GM23248 (cell line): ENCODE data around the gene CHST7.
"Not testable (repeated sequence)": the region's sequence is repeated elsewhere in the genome, so short reads cannot be mapped to it uniquely, and the experiment has no call there.

Experiments
- EZH2 ChIP-seq: fragments of 200-600 bp; sonication (generic); IDR thresholded peaks from 2 replicates; pipeline ENCODE4 v1.6.1; 2018; ENCODE audit warnings: antibody characterized with exemption, mild to moderate bottlenecking; ENCODE audit not compliant: insufficient read depth, poor library complexity, severe bottlenecking
- EZH2phosphoT487 ChIP-seq: fragments of 200-600 bp; sonication (generic); IDR thresholded peaks from 2 replicates; pipeline ENCODE4 v1.6.1; 2018; ENCODE audit warnings: antibody characterized with exemption, moderate library complexity, mild to moderate bottlenecking, low read depth; ENCODE audit not compliant: insufficient read depth

DNA sequence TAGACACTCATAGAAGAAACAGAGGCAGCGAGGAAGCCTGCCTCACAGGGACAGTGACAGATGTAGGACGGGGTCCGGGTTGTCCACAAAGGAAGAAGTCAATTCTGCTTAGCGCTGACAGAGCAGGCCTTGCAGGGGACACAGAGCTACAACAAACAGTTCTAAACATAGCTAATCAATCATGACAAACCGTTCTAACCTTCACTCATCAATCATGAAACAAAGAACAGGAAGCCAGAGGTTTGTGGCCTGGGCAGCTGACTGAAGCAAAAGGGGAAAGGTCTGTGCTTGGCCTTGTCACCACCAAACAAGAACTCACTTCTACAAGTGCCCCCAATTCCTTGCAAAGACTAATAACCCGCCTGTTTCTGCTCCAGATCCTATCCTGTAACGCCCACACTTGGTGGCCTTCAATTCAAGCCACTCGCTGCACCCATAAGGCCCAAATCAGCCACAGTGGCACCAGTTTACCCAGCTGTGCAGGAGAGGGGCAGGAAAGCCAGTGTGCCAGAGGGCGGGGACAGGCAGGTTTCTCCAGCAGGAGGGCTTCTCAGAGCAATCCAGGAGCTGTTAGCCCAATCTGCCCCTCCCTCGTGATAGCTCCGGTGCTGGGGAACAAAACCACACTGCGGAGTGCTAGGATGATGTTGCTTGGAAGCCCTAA is 43.7 kb upstream of the CHST7 start:
- not testable (repeated sequence) for TF ChIP-seq EZH2, EZH2phosphoT487
